Natural killer cell (primary cell): ENCODE results near the gene DISC1. TPM values are rescaled to one million over a fixed set of nuclear protein-coding genes. Genes with fewer than 3 reads are reported as not detected.

Experiments used
- ATAC-seq, 3 donors: fragments of 150-1000 bp in 2 of 3; fragments of 200-7000 bp in 1 of 3; cut with Tn5 transposase; 1 replicate in 1 of 3; 2 replicates in 2 of 3; pipeline ENCODE4 v1.10.0; 2021; ENCODE audit warnings: mild to moderate bottlenecking in 2 of 3, moderate library complexity in 2 of 3
- DNase-seq, 2 donors: peaks; one replicate each; pipeline versions ENCODE4 v3.0.0 to v3.0.0-alpha.2; 2013 to 2021; ENCODE audit warnings: mixed read lengths in 1 of 2
- H3K27ac ChIP-seq: one replicate; pipeline ENCODE4 v1.5.1; 2013; ENCODE audit warnings: mild to moderate bottlenecking, low read length
- H3K27me3 ChIP-seq: one replicate; pipeline ENCODE4 v1.6.1; 2013; ENCODE audit warnings: low read length; ENCODE audit not compliant: control insufficient read depth, insufficient read depth
- H3K36me3 ChIP-seq: one replicate; pipeline ENCODE4 v1.6.1; 2013; ENCODE audit warnings: low read length; ENCODE audit not compliant: control insufficient read depth, insufficient read depth
- H3K4me1 ChIP-seq: one replicate; pipeline ENCODE4 v1.6.1; 2013; ENCODE audit warnings: low read length; ENCODE audit not compliant: control insufficient read depth, insufficient read depth
- H3K4me3 ChIP-seq: one replicate; pipeline ENCODE4 v1.5.1; 2013; ENCODE audit warnings: low read length
- H3K9me3 ChIP-seq: one replicate; pipeline ENCODE4 v1.6.1; 2013; ENCODE audit warnings: low read length; ENCODE audit not compliant: control insufficient read depth, insufficient read depth
- H3K27ac Mint-ChIP-seq, 2 donors: one replicate each; pipeline ENCODE4 v1.8.0; 2022; ENCODE audit warnings: mild to moderate bottlenecking in 2 of 2, mixed read lengths in 2 of 2, moderate library complexity in 1 of 2
- H3K27me3 Mint-ChIP-seq, 2 donors: one replicate each; pipeline ENCODE4 v1.8.0; 2022; ENCODE audit warnings: low read depth in 2 of 2, mixed read lengths in 2 of 2
- H3K36me3 Mint-ChIP-seq: one replicate; pipeline ENCODE4 v1.8.0; 2022; ENCODE audit warnings: mixed read lengths
- H3K4me1 Mint-ChIP-seq, 2 donors: one replicate each; pipeline ENCODE4 v1.8.0; 2022; ENCODE audit warnings: mixed read lengths in 2 of 2
- H3K4me3 Mint-ChIP-seq: one replicate; pipeline ENCODE4 v1.8.0; 2022; ENCODE audit warnings: mild to moderate bottlenecking, moderate library complexity, mixed read lengths
- H3K9me3 Mint-ChIP-seq, 2 donors: one replicate each; pipeline ENCODE4 v1.8.0; 2022; ENCODE audit warnings: mixed read lengths in 2 of 2
- WGBS: methylation state at CpG from one replicate; pipeline ENCODE4 v1.1.7; 2013; ENCODE audit warnings: missing lambda C conversion rate; ENCODE audit not compliant: insufficient coverage; 5-methylcytosine and 5-hydroxymethylcytosine counted together
- intact Hi-C: fragments of 100-400 bp; cut with micrococcal nuclease; formaldehyde crosslinking; loops from one replicate; pipeline ENCODE4 v1.14.2; 2022
- total RNA-seq, 4 donors: library from RNA; stranded (reverse); fragments of 120-200 nt in 1 of 4; gene quantifications; one replicate each; pipeline versions ENCODE4 v1.2.3 to v1.2.4, GENCODE V29; 2013 to 2022
- TF ChIP-seq, protein P1 (sequence below): fragments of 200-600 bp; IDR thresholded peaks from one replicate; pipeline ENCODE4 v1.8.0; 2022; ENCODE audit warnings: antibody characterized with exemption

DISC1 gene
- total RNA-seq, 3 donors from 2014 or later (not counting 1 experiment from before 2014, with no cell fraction given): 5.9 to 10.7 (median 9.7) TPM

DNA sequence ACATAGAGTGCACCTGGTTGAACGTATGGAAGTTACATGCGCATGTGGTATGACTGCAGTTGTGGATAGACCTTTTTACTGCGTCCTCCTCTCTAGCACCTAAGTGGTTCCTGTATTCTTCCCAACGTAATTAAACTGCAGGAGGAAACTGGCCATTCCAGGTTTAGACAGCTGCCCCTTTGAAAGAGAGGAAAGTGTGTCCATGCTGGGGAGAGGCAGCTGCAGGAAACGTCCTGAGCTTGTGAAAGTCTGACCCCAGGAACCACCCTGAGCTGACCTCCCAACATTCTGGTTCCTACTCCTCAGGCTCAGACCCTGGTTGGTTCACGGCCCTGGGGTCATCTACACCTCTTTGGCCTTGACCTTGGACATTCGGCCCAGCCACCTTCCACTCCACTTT lies 309.3 kb downstream of the DISC1 start:
- intact Hi-C loops: no loop called here
- no peaks in the 10 kb centered on the region for H3K36me3 ChIP-seq
- DNase-seq: no peak
- no peak overlapping the region for H3K4me3 ChIP-seq
- Mint-ChIP-seq H3K4me1 (no peaks in the 10 kb centered on the region), H3K9me3 (no peaks in the 10 kb centered on the region), H3K27me3 (no peaks in the 10 kb centered on the region), H3K36me3 (no peaks in the 10 kb centered on the region), H3K4me3 (no peak overlapping the region), H3K27ac (no peak overlapping the region)
- 88% methylated on average over 7 of the region's 7 CpGs for WGBS
- no peak overlapping the region for H3K27ac ChIP-seq
- H3K4me1 ChIP-seq: peaks cover 4% of the 10 kb centered on the region
- ATAC-seq: no peak
- TF ChIP-seq, protein P1, sequence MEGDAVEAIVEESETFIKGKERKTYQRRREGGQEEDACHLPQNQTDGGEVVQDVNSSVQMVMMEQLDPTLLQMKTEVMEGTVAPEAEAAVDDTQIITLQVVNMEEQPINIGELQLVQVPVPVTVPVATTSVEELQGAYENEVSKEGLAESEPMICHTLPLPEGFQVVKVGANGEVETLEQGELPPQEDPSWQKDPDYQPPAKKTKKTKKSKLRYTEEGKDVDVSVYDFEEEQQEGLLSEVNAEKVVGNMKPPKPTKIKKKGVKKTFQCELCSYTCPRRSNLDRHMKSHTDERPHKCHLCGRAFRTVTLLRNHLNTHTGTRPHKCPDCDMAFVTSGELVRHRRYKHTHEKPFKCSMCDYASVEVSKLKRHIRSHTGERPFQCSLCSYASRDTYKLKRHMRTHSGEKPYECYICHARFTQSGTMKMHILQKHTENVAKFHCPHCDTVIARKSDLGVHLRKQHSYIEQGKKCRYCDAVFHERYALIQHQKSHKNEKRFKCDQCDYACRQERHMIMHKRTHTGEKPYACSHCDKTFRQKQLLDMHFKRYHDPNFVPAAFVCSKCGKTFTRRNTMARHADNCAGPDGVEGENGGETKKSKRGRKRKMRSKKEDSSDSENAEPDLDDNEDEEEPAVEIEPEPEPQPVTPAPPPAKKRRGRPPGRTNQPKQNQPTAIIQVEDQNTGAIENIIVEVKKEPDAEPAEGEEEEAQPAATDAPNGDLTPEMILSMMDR: no peak
- no peaks in the 10 kb centered on the region for H3K27me3 ChIP-seq
- H3K9me3 ChIP-seq: peaks cover 9% of the 10 kb centered on the region

DNA sequence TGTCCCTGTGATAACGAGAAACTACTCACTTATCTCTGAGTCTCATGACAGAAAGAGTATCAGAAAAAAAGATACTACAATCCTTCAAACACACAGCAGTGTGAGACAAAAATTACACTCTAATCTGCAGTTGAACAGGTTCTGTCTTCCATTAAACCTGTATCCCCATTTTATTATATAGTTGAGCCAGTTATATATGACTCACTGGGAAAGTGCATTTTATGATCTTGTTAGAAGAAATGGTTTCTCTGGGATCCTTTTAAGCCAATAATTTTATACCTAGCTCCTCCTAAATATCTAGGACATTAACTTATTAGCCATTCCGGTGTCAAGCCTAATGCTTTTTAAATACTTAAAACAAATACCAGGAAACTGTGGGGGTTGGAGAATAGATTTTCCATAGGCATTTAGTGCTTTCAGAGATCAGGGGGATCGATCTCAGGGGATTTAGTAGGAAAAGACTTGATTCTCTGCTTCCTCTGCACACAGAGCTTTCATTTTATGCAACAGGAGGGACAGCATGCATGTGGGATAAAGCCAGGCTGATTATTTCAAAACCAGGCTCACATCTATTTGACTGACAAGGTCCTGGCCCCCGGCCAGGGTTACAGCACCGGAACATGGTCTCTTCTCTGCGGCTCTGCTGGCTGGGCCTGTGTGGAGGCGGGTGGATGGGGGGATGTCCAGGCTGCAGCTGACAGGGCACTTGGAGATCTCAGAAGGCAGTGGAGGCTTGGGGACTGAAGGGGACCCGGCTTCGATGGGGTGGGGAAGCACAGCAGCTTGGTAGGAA lies 310.6 kb downstream of the DISC1 start:
- Mint-ChIP-seq H3K27ac (no peak overlapping the region), H3K4me3 (no peak overlapping the region), H3K9me3 (no peaks in the 10 kb centered on the region), H3K4me1 (no peaks in the 10 kb centered on the region), H3K27me3 (no peaks in the 10 kb centered on the region), H3K36me3 (no peaks in the 10 kb centered on the region)
- DNase-seq: no peak
- intact Hi-C loops: no loop called here
- Histone ChIP-seq H3K9me3 (peaks cover 3% of the 10 kb centered on the region), H3K27ac (no peak overlapping the region), H3K4me1 (no peaks in the 10 kb centered on the region), H3K27me3 (no peaks in the 10 kb centered on the region), H3K4me3 (no peak overlapping the region), H3K36me3 (no peaks in the 10 kb centered on the region)
- no peak for ATAC-seq
- 85% methylated on average over 8 of the region's 9 CpGs for WGBS
- TF ChIP-seq, protein P1: no peak

DNA sequence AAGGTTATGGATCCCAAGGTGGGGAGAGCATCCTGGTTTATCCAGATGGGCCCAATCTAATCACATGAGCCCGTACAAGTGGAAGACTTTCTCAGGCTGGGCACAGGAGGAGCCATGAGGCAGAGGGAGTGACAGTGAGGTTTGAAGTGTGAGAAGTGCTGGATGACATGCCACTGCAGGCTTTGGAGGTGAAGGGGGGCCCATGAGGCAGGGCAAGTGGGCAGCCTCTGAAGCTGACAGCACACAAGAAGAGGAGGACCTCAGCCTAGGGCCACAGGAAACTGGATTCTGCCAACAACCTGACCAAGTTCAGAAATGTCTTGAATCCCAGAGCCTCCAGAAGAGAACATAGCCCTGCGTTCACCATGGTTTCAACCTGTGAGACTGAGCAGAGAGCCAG lies 311.6 kb downstream of the DISC1 start:
- ATAC-seq: no peak
- no peaks in the 10 kb centered on the region for H3K4me1 Mint-ChIP-seq
- Histone ChIP-seq H3K27me3 (no peaks in the 10 kb centered on the region), H3K4me3 (no peak overlapping the region), H3K36me3 (no peaks in the 10 kb centered on the region), H3K4me1 (no peaks in the 10 kb centered on the region), H3K9me3 (no peaks in the 10 kb centered on the region), H3K27ac (no peak overlapping the region)
- TF ChIP-seq, protein P1: no peak
- intact Hi-C loops: no loop called here
- H3K9me3 Mint-ChIP-seq: no peaks in the 10 kb centered on the region
- 100% methylated on average over 2 of the region's 2 CpGs for WGBS
- no peaks in the 10 kb centered on the region for H3K27me3 Mint-ChIP-seq
- no peak for DNase-seq
- no peaks in the 10 kb centered on the region for H3K36me3 Mint-ChIP-seq
- H3K4me3 Mint-ChIP-seq: no peak overlapping the region
- H3K27ac Mint-ChIP-seq: no peak overlapping the region

DNA sequence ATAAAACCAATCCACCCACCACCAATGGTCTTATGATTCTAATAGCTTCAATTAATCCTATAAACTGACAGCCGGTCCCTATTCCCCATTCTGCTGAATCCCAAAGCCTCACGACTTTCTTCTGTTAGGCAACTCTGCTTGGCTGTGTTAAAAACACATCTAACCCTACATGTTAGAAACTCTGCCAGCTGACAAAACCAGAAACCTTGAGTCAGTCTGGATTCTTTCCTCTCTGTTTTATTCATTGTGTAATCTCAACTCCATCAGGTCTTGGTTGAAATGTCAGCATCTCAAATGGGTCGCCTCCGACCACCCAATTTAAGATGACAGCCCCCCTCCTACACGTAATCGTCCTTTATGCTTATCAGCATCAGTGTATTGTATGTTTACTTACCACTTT lies 312.1 kb downstream of the DISC1 start:
- Mint-ChIP-seq H3K27me3 (no peaks in the 10 kb centered on the region), H3K36me3 (no peaks in the 10 kb centered on the region), H3K27ac (no peak overlapping the region), H3K4me3 (no peak overlapping the region), H3K9me3 (no peaks in the 10 kb centered on the region), H3K4me1 (no peaks in the 10 kb centered on the region)
- Histone ChIP-seq H3K4me1 (no peaks in the 10 kb centered on the region), H3K27me3 (no peaks in the 10 kb centered on the region), H3K9me3 (no peaks in the 10 kb centered on the region), H3K27ac (no peak overlapping the region), H3K4me3 (no peak overlapping the region), H3K36me3 (no peaks in the 10 kb centered on the region)
- TF ChIP-seq, protein P1: no peak
- intact Hi-C loops: no loop called here
- ATAC-seq (no peak), DNase-seq (no peak)
- 95% methylated on average over 4 of the region's 6 CpGs for WGBS
